Fibroblast of skin of left quadriceps (primary cell): Measurements from ENCODE around the gene ITGB2.

Experiments used
- DNase-seq, 2 experiments: peaks; one replicate each; pipeline ENCODE4 v3.0.0-alpha.2; 2013; ENCODE audit warnings: low read depth in 2 of 2

ITGB2 gene

DNA sequence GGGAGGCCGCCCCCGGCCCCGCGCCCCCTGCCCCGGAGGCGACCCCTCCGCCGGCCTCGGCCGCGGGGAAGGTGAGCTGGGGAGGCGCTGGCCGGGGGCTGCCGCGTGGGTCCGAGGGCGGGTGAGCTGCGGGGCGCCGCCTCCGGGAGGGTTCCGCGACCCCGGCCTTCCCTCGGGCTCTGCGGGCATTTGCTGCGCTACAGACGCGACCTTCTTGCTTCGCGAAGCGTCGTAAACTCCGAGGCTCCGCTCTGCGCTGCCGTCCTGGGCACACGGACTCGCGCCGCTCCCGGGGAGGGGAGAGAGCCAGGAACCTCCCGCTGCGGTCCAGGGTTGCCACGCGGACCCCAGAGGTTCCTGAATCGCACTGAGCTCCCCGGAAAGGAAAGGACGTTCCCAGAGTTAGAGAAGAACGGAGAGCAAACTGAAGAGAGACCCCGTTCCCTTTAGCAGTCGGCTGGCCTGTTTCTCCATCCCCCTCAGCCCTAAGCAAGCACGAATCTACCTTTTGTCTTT lies 19.5 kb upstream of the ITGB2 start:
- DNase-seq = no peak

DNA sequence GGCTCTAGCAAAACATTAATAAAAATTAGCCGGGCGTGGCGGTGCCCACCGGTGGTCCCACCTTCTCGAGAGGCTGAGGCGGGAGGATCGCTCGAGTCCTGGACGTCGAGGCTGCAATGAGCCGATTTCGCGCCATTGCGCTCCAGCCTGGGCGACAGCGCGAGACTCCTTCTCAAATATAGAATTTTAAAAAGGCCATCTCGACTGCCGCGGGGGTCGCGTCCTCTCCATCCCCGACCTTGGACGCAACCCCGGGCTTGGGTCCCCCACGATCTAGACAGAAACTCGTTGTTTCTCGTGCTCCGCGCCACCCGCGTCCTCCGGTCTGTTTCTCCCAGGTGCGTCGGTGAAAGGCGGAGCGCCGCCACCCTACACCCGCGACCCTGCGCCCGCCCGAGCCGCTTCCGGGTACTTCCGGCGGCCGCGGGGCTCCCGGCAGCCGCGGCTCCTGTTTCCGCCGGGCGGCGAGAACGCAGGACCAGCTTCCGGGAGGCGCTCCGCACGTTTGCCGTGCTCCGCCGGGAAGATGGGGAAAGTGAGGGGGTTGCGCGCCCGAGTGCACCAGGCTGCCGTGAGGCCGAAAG lies 18.9 kb upstream of the ITGB2 start, which contains the start of gene SLX9:
TSS of gene SLX9 (plus strand) at position 498 of the 584 bp plus-strand sequence. CDS start at position 527, 29 bp downstream.
- DNase-seq = peak in 1 of 2 experiments; percentile 47

DNA sequence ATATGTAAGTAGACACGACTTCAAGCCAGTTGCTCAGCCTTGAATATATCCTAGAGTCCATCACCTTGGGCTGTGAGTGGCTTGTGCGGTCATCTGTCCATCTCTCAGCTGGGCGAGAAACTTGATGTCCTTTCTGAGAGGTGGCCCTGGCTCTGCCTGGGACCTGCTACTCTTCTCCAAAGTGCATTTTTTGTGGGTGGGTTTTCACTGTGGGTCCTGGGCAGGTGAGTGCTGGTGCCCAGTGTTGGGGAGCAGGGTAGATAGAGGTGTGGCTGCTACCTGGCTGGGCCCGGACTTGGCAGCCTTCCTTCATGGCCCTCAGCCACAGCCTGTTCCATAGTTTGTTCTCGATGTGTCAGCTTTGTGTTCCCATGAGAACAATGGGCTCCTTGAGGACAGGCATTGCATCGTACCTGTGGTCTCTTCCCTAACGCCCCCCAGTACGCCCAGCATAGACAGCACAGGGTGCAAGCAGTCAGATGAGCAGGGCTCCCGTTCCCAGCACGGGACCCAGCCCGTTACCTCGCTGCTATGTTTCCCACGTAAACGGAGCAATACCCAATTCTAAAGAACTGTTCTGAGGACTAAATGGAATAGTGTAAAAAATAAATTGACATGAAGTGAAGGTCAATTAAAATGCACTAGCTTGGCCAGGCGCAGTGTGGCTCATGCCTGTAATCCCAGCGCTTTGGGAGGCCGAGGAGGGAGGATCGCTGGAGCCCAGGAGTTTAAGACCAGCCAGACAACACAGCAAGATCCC lies 18.3 kb upstream of the ITGB2 start:
- DNase-seq = no peak

DNA sequence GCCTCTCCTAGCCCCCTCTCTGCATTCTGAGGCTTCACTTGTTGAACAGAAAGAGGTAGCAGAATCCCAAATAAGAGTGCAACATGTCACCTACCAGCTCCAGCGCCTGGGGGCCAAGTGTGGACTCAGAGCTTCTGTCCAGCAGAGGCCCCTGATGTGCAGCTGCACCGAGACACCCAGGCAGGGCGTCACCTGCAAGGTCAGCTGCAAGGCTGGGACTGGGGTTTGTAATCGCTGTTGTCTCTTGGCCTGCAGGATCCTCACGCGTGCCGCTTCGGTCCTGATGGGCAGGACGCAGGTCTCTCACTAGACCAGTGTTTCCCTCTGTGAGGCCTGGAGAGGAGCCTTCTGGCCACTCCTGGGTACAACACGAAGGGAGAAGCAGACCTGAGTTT lies 14.8 kb upstream of the ITGB2 start:
- no peak for DNase-seq

DNA sequence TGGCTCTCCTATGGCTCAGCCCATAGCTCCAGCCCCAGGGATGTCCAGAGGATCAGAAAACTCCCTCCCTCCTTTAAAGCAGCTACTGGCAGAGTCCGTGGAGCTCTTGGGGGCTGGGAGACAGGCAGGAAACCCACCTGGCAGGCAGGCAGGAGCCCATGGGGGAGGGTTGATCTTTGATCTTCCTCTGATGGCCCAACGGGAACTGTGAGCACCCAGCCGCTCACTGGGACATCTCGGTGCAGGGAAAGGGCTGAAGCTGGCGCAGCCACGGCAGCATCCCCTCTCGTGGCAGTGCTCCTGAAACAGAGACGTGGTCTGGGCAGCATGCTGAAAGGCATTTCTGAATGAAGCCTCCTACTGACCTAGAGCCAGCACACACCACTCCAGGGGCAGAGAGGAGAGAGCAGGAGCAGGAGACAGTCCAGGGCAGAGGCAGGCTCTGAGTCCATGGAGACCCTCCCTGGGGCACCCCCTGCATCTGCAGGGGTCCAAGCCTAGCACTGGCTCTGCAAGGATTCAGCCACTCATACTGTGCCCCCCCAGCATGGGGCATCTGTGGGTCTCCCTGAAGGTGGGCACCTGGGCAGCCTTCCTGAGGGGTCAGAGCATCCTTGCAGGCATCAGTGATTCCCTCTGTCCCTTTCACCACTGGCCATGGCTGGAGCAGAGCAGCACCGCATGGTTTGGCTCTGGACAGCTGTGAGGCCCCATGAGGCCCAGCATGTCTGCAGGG lies 14.3 kb upstream of the ITGB2 start:
- DNase-seq = no peak

DNA sequence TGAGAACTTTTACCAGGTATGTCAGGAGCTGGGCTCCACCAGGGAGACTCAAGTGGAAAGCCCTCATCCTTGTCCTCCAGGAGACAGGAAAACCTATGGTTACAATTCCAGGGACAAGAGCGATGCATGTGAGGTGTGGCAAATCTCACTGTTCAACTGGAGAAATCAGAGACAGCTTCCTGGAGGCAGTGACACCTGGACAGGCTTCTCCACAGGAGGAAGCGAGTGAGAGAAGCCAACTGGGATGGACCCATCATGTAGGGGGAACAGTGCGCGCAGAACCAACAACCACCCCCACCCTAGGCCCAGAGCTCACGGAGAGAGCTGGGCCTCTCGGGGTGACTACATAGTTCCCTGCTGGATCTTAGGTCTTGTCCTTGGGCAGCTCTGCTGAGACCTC lies 13.6 kb upstream of the ITGB2 start:
- no peak for DNase-seq

DNA sequence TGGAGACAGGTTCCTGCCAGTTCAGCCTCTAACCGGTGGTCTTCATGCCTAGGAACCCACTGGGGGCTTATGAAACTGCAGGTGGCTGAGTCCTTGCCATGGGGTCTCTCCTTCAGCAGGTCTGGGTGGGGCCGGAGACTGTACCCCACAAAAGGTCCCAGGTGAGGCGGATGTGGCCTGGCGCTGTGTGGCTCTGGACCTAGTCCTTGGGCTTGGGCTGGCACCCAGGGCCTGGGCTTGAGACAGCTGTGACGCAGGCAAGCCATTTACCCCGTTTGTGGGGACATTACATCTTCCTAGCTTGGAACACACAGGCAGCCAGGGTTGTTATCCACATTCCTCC lies 13.2 kb upstream of the ITGB2 start:
- DNase-seq = no peak

DNA sequence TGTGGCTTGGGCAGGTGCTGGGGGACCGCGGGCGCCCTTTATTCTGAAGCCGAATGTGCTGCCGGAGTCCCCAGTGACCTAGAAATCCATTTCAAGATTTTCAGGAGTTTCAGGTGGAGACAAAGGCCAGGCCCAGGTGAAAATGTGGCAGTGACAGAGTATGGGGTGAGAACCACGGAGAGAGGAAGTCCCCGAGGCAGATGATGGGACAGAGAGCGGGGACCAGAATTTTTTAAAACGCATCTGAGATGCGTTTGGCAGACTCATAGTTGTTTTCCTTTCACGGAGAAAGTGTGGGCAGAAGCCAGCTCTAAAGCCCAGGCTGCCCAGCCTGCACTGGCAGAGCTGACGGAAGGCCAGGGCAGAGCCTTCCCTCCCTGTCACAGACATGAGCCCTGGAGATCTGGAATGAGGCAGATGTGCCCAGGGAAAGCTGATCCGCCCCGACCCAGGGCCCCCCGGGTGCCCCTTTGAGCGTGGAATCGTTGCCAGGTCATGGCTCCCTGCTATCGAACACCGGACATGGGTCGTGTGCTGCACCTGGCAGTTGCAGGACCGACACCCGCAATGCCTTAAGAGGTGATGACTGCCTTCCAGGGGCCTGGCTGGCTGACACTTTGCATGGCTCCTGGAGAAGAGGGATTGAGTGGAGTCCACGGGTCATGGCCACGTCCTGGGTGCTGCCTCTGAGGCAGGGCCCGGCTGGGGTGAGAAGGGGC lies 12.7 kb upstream of the ITGB2 start:
- DNase-seq = no peak

DNA sequence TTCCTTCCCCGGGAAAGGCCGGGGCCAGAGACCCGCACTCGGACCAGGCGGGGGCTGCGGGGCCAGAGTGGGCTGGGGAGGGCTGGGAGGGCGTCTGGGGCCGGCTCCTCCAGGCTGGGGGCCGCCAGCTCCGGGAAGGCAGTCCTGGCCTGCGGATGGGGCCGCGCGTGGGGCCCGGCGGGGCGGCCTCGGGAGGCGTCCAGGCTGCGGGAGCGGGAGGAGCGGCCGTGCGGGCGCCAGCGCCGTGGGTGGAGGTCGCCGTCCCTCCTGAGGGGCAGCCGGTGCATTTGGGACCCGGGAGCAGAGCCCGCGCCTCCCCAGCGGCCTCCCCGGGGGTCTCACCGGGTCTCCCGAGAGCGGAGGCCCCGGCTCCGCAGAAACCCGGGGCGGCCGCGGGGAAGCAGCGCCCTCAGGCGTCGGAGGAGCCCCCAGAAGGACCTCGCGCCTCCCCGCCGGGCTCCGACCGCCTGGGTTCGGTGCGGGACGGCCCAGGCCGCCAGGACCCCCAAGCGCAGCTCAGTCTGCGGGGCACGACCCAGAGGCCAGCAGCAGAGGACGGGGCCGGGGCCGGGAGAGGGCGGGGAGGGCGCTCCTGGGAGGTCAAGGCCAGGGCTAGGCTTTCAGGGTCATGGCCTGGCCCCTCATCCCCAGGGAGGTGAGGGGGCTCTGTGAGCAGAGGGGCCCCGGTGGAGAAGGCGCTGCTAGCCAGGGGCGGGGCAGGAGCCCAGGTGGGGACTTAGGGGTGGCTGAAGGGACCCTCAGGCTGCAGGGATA lies 11.9 kb upstream of the ITGB2 start:
- no peak for DNase-seq

DNA sequence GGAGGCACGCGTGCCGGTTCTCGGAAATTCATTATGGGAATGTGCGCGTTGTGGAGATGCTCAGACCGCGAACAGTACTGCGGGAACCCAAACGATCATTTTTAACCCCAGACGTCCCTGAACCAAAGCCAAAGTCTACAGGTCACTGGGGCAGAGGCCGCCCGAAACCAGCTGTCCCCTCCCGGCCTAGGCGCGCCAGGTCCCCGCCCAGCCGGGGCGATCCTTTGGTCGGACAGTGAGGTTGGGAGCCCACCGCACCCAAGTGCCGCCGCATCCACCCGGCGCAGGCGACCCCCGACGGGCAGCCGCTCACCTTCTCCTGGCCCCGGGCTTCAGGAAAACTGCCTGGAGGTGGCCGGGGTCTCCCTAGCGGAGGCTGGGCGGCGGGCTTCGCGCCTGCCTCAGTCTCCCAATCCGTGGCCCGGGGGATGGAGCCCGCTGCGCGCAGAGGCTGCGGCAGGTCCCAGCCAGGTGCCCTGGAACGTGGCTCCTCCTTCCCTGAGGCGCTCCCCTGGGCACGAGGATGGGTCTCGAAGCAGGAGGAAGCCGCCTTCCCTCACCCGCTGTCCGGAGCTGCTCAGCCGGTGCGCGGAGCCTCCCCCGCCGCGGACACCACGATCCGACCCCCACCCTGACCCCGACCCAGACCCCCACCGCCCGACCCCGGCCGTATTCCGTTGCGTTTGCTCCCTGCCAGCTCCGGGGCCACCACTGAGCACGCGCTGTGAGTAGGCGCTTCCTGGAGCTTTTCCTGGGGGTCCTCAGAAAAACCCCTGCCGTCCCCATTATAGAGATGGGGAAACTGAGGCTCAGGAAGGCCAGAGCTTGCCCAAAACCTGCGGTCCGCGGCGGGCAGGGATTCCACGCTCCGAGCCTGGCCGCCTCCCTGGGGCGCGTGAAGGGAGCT lies 11.1 kb upstream of the ITGB2 start:
- no peak for DNase-seq

DNA sequence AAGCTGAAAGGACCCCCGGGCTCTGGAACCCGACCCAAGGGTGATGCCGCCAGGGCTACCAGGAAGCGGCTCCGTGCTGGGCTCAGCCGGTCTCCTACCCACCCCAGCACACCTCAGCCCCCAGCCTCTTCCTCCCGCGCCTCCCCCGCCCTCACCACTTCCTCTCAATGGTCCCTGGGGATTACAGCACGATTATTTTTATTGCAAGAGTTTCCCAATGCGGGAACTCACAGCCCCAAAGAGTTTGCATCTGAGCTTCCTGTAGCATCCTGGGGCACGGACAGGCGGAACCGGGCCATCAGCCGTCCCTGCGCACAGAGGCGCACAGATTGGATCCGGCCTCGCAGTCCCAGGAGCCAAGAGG lies 10.4 kb upstream of the ITGB2 start:
- DNase-seq = peak; percentile 54 to 59

DNA sequence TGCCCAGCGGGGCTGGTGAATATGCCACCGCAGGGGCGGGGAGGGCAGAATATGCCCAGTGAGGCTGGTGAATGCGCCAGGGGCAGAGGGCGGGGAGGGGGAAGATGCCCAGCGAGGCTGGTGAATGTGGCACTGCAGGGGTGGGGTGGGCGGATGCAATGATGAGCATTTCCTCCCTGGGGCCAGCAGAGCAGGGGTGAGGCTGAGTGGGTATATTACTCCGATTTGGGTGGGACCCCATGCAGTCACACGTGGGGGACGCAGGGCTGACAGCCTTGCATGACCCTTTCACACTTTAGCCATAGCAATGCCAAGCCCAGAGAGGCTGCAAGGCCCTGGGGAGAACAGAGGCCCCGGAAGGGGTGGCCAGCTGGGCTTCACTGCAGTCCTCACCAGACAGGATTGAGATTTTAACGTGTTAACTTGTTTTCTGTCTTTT lies 9.9 kb upstream of the ITGB2 start:
- no peak for DNase-seq

DNA sequence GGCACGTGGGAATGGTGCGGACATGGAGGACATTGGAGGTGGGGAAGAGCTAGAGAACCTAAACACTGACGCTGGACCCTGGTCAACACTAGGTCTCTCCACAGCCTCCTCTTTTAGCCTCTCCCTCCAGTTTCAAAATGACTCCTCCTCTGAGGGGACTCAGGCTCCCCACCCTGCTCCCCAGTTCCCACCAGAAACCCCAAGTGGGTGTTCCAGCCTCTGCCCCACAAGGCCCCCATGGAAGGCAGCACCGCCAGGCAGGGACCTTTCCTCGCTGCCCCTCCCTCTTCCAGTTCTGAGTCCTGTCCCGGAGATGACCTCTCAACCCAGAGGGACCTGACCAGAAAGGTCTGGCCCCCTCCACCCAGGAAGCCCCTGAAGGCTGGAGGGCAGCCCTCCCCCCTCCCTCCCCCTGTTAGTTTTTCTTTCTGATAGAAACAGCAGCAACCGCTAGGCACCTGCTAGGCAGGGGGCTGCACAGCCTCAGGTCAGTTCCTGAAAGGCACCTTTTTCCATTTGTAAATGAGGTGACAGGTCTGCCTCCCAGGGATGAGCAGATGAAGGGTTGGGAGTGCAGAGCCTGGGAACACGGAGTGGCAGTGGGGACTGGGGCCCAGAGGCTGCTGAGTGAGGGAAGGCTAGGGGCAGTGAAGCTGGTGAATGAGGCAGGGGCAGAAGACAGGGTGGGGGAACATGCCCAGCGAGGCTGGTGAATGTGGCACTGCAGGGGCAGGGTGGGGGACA lies 9.3 kb upstream of the ITGB2 start:
- no peak for DNase-seq

DNA sequence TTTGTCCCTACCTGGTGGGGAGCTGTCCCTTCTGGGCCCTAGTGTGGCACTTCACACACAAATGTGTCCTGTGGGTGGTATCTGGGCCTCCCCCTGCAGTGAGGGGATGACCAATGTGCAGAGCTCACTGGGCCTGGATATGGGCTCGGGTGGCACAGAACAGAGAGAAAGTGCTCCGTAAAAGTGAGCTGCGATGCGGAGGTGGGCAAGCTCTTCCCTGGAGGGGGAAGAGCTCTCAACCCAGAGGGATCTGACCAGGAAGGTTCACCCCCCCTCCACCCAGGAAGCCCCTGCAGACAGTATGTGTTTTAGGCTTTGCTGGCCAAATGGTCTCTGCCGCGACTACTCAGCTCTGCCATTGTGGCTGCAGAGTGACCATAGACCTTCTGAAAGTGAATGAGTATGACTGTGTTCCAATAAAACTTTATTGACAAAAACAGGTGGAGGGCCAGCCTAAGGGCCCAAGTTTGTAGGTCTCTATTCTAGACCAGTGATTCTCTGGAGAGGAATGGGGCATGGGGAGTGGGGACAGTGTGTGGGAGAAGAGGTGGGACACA lies 8.6 kb upstream of the ITGB2 start:
- no peak for DNase-seq

DNA sequence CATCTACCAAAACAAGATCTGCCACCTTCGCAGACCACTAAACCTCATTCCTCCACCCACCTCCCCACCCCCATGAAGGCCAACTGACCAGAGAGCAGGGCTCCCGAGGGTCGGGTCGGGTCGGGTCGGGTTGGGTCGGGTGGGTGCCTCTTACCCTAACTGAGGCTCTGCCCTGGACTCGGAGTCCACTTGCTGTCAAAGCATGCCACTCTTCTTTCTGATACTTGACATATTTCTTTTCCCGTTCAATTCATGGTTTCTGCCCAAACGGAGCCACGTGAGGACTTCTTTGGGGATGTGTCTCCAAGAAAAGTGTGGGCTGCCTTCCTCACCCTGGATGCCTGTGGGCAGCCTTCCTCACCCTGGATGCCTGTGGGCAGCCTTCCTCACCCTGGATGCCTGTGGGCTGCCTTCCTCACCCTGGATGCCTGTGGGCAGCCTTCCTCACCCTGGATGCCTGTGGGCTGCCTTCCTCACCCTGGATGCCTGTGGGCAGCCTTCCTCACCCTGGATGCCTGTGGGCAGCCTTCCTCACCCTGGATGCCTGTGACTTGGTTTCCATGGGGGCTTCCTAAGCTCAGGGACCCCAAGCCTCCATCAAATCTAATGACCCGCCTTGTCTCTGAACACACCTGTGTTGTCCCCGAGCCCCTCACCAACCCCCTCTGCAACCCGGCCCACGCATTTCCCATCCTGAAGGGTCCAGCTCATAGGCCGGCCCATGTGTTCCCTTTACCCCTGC lies 8.0 kb upstream of the ITGB2 start:
- peak; percentile 51 to 59 for DNase-seq

DNA sequence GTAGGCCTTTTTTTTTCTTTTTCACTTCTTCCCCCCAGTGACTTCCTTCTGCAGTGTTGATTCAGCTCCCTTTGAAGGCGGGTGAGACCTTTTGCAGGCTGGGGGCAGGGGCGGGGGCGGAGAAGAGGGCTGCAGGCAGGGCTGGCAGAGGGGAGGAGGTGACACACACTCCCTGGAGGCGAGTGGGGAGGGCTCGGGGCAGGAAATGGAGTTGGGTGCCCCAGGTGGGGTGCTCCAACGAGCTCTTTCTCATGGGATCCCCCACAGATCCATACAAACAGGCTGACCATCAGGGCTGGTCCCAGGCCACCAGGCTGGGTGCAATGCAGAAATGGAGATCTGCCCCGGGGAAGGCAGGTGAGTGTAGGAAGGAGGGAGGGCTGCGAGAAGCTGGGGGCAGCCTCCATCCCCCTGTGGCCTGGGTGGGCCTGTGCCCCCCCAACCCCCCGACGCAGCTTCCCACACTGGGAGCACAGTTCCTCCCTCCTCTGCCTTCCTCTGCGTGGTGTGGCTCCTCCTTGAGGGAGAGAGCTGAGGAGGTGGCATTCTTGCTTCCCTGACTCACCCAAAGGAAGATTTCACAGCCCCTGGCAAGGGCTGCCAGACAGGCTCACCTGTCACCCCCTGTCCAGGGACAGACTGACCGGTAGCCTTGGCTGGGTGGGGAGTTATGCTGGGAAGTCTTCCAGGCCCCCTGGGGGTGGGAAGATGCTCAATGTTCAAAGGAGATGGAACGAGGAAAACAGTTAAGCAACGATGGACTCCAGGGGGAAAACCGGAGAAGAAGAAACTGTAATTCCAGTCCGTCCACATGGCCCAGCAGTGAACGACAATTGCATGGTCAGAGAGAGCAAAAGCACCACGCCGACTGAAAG lies 7.1 kb upstream of the ITGB2 start:
- no peak for DNase-seq

DNA sequence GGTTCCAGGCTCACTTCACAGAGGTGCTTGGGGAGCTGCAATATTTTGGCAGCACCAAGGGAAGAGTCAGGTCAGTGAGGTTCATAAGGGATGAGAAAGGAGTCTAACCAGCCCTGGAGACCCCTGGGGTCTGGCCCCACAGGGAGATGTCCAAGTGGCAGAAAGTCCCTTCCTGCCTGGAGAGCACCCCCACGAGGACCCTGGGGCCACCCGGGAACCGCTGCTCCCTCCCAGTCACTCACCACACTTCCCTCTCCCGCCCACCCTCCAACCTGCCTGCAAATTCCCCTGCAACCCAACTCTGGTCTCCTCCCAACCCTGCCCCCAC lies 6.5 kb upstream of the ITGB2 start:
- no peak for DNase-seq
